Measurements from ENCODE around the gene NFIA.

NFIA gene

DNA sequence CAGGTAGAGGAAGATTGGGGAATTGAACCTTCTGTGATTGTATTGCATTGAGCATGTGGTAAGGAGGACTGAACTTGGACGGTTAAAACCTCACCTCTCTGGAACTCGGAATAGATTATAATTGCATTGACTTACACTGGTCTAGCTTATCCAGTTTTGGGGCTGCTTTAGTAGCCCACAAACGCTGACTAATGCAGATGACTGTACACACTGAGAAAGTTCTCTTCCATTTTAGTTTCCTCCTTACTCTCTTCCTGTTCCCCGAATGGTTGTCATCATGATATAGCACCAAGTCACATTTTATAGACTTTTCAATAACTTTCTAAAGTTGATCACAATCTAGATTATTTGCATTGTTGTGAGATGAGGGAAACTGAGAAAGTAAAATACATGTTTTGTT, 78.2 kb downstream of the NFIA start:
- no peak for DNase-seq

DNA sequence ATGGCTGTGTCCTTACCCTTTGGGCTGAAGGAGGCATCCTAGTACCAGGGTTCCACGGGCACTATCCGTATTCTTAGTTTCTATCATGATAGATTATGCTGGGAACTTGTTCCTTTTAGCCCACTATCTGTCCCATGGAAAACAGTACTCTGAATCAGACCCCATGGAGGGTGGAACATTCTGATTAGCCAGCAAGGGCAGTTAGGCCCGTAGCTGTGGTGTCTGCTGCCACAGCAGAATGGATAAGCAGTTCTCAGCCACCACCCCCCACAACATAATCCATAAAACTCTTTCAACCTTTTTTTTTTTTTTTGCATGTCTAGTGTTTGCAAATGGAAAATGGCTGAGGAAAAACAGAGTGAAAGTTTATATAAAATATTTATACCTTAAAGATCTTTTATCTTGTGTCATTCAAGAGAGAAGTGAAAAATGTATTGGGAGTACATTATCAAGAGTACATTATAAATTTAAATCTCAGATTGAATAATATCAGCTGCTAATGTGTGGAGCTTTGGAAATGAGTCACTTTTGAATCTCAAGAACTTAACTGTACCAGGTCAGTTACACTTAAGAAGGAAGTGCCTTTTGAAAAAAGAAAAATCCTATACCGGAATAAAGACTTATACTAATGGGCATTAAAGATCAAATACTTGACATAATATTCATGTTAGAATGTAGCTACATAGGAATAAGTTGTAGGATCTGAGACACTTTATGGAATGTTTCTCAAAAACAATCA, 80.3 kb downstream of the NFIA start:
- DNase-seq: no peak

DNA sequence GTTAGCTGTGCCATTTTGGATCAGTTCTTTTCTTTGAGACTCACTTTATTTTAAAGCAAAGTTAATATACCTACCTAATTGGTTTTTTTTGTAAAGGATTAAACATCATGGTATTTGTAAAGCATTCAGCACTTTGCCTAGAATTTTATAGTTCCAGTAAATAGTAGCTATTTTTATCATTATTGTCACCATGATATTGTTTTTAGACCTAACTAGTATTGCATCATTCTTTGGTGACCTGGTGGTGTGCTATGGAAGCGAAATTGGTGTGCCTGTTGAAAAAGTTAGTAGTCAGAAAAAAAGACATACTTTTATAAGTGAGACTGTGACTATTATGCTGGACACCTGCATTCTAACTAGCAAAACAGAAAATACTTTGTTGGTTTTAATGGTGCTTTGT, 81.0 kb downstream of the NFIA start:
- no peak for DNase-seq

DNA sequence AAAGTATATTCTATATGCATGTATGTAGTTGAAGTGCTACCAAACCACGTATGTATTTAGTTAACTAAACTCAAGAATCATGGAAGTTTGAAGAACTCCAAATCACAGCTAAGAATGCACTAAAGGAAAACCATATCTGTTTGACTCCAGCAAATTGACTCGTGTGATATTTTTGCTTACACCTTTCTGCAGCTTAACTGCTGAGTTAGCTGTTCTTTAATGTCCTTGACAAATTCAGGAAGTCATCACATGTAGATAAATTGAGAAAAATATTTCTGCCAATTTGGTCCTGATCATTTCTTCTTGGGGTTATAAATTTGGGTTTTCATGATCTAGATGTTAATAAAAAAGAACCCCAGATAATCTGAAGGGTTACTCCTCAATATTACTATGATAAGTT, 83.0 kb downstream of the NFIA start:
- no peak for DNase-seq

DNA sequence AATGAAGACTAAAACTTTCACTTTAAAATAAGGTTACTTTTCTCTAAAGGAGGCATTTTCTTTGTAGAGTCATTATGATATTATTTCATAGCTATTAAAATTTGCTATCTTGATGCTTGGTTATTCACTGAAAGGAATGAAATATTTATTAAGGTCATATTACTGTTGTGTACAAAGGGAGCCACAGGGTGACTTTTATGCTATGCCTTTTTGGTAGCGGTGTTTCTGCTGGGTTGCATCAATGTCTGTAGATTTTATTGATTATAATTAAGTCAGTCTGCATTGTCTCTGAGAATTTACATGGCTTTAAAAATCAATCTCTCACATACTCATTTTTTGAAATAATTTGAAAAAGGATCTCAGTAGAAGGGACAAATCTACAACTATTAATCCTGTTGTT, 84.9 kb downstream of the NFIA start:
- DNase-seq: no peak

DNA sequence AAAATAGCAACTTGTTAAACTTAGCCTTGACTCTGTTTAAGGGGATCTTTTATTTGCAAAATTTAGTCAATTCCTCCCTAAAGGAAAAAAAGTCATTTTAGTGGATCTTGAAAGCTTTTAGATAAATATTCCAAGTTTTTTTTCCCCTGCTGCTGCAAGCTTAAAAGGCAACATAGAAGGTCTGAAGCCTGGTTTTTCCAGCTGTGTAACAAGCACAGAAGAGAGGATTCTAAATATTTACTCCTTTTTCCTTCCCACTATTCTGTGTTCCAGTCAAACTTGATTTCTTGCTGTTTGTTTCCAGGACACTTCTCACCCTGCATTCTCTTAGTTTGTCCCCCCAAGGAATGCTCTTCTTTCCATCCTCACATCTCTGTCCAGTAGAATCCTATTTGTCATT, 86.7 kb downstream of the NFIA start:
- no peak for DNase-seq

DNA sequence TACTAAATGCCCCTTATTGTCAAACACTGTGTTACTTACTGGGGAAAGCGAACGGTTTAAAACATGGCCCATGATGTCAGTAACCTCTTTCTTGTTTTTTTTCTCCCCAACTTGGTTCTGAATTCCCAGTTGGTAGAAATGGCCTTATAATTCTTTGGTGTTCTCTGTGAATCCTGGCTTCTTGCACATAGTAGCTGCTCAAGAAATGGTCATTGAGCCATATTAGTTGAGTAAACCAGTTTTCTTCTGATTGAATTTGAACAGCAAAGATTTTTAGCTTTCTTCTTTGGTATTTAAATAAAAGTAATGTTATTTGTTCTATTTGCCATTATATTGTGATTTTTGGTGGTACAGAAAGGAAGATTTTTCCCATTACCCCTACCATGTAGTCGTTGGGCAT, 87.3 kb downstream of the NFIA start:
- DNase-seq: no peak

DNA sequence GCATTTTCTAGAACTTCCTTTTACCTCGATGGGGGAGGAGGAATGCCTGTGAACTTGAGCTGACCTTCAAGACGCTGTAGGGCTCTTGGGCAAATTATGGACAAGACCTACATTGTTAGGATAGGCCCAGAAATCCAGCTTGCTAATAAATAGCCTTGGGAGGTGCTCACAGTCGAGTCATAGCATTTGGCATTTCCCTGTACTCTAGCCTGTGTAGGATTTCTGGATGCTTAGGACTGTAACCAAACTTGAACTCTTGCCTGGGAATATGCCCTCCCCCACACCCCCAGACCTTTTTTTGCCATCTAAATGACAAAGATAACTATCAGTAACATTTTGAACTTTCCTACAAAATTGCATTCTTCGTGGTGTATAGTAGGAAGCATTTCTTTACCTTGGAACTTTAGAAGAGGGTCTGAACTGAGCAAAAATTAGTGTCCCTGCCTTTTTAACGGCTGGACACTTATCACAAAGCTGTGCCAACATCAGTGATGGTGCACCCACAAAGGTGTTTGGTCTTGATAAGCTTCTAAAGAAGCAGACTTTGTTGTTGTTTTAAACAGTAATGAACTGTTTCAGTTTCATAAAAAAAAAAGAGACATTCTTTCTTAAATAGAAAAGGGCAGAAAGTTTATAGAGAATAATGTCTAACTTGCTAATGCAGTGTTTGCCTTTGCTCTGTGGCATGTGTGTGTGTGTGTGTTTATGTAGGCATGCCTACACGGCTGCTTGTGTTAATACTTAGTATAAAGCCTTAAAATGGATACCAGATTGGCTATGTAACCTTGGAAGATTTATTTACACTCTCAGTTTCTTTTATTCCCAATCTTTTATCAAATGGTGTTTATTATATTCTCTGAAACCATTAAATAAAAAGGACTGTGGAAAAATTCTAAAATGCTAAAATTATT, 88.2 kb downstream of the NFIA start:
- no peak for DNase-seq

DNA sequence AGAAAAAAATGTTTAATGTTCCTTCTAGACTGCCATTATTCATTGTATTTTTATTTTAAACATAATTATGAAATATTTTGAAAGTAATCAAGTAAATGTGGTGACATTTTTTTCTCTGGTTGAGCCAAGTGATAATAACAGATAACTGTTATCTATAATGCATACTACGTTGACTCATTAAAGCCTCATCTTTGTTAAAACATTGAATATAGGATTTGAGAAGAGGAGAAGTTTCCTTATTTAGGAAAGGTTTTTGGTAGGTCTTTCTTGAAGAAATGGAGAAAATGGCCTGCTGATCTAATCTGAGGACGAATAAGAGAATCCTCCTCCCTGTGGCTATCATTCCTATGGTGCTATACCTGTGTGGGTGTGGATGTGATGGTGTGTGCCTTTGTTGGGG, 89.0 kb downstream of the NFIA start:
- no peak for DNase-seq

DNA sequence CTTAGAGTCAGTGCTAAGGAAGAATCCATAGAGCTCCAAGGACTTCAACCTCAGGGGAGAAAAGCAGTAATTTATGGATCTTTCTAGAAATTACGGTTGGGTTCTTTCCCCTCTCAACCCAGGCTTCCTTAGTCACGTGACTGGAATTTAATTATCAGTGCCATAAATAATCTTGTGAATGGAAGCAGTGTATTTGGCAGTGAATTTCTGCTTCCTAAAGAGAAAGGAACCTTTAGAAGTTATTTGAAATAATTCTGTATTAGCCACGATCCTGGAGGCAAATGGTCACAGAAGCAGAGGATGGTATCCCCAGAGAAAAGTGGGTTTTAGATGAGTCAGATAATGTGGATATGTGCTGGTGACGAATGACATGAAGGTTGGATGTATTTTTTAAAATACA, 89.6 kb downstream of the NFIA start:
- DNase-seq: no peak

DNA sequence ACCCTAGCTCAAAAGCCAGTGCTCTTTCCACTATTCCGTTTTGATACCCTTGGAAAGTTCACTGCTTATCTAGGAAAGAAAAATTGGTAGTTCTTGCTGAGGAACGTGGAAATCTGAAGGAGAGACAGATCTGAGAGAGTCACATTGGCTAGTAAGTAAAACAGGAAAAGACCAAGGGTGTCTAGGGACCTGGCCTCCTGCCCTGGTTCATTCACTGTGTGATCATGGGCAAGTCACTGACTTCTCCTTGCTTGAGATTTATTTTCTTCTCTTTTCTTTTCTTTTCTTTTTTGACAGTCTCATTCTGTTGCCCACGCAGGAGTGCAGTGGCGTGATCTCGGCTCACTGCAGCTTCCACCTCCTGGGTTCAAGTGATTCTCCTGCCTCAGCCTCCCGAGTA, 90.8 kb downstream of the NFIA start:
- no peak for DNase-seq

DNA sequence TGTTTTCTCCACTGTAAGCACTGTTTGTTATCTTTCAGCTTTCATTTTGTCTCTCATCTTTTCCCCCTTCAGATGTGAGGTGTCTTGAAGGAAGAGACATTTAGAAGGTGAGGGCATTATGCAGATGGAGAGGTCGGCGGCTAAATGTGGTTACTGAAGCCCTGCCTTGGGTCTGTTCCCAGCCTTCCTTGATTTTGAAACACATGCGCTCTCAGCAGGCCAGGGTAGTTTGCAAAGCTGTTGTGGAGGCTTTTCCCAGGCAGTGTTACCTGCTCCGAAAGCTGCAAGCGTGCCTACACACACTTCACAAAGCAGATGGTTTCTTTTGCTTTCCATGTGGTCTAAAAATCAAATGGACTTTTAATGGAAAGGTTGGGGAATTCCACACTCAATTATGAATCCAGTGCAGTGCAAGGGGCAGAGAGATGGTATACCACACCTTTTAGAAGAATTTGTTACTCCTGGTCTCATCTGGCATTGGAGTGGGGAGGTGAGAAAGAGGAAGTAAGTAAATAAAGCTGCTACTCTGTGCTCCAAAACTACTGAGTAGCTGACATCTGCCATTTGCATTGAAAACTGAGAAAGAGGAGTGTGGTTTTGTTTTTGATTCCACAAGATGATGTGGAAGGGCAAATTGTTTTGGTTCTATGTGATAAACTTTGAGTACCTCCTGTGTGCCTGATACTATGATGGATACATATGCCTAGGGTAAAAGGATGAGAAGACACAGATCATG, 91.9 kb downstream of the NFIA start:
- no peak for DNase-seq

DNA sequence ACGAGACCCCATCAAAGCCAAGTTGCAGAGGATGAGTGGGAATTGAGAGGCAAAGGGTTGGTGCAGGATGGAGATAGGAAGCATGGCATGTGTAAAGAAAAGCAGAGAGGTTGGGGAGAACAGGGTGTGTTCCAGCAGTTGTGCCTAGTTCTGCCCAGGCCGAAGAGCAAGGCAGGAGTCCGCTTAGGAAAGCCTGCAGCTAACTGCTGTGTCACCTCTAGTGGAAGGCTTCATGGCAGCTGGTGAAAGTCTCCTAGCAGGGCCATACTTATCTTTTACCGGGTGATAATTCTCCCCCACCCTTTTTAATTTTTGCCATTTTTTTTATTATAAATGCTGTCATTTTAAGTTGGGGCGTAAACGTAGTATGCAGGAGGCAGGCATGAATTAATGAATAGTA, 93.6 kb downstream of the NFIA start:
- no peak for DNase-seq

DNA sequence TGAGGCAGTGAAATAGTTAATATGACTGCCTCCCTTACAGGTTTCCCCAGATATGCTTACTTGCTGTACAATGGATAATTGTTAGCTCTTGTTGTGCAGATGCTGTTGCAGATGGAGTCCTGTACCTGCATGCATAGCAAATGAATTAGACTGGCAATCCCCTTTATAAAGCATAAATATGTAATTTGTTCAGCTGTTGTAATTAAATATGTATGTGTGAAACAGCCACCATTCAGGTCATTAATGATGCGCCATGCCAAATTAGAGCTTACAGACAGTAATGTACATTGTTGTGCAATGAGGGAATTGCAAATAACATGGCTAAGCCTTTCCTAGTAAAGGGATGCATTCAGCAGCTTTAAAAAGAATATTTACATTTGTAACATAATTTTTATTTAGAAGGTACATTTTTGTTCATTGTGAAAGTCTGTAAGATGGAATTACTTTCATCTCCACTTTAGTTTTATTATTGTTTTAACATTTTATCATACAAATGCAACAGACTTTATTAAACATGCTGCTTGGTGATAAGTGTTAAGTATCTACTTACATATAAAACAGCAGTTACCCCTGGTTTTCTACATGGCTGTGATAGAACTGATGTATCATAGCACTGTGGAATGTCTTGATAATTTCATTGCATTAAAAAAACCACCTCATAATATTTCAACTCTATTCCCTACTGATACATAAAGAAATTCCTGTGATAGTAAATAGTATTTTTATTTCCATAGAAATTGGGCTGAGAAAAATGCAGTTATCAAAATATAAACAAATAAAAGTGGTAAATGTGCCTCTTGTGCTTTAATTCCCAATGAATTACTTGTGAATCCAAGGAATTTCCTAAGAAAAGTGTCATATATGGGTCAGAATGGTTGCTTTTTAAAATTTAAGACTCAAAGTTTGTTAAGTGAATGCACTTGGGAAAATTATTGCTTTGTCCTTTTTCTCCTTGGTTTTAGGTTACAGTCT, 99.0 kb downstream of the NFIA start:
- DNase-seq: no peak

DNA sequence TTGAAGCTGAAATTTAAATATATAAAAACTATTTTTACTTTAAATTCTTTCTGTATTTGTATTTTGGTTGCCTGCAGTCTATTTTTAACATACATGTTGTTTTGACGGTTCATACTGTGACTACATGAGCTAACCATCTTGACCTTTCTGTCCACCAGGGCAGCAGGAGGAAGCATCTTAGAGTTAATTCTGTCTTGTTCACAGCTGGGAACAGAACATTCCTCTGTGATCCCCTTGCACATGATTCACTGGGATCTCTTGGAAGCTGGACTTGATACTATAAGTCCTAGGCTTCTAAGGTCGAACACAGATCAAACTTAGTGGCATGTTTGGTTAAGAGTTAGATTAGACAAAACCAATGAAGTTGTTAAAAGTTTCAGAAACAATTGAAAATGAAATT, 99.7 kb downstream of the NFIA start:
- DNase-seq: no peak

DNA sequence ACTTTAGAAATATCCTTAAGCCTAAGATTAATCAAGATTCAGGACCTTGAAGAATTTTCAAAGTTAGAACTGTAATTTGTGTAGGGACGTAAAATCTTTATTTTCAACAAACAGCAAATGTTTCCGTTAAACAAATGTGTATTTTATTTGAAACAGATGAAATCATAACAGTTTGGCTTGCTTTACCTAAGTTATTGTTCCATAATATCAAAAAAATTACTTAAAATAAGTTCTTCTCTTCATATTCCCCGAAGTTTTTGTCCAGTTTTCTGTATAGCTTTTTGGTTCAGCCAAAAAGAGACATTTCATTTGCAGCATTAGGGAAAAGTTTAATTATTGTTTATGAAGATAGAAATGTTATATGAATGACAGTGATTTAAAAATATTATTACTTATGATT, 100.1 kb downstream of the NFIA start:
- DNase-seq: no peak

DNA sequence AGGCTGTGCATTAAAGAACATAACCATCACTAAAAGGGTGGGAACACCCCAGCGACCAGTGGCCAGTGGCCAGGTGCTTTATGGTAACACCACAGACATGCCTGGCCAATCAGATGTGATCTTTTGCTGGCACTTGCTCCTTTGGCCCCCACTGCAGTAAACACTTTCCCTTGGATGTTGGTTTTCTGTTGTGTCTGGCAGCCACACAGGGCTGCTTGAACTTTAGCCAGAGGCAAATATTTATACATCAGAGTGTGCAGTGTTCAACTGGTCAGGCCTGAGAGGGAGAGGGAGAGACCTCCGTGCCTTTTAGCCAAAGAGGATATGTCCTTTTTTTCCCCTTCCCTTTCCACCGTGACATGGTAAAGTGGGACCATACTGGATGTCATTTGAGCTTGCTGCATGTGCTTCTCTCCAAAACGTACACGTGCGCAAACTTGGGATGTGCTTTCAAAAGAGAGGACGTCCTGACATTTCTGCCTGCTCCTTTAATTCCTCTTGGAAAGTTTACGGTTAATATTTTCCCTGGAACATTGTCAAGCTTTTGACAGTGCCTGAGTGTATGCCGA, 101.2 kb downstream of the NFIA start:
- no peak for DNase-seq

DNA sequence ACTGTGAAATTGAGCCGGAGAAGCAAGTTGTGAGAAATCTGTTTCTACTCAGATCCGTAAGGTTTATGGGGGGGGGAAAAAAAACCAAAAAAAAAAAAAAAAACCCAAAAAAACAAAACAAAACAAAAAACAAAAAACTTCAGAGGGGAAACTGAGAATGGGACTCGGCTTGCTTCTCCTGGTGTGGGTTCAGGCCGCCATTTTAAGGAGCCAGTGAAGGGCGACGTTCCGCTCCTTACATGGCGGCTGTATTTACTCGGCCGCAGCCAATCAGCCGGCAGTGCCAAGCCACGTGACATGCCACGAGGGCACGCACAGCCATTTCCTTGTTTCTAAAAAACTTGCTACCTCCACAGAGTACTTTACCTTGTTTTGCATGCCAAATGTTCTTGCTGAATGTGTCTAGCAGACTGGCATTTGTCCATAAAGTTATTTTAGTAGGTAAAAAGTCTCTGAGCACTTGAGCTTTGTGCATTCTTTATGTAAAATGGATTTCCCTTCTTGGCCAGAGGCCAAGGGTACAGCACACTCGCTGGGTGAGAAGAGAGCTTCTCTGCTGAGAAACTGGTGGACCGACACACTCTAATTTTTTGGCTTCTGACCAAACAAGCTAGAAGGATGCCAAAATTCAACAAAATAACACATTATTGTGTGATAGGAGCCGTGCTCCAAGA, 101.8 kb downstream of the NFIA start:
- DNase-seq: no peak

DNA sequence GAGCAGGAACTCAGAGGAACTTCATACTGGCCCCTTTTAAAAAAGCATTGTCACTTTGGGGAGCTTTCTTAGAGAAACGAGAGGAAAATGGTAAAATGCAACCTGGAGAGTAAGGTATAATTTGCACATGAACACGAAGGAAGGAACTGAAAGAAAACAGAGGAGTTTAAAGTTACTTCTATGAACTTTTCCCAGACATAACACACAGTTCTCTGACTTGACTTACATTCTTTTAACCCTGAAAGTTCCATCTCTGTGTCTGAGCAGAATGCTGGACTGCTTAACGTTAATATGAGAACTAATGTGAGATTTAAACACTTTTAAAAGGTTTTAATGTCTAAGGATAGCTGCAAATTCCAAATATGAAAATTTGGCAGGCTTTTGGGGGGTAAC, 102.3 kb downstream of the NFIA start:
- no peak for DNase-seq

DNA sequence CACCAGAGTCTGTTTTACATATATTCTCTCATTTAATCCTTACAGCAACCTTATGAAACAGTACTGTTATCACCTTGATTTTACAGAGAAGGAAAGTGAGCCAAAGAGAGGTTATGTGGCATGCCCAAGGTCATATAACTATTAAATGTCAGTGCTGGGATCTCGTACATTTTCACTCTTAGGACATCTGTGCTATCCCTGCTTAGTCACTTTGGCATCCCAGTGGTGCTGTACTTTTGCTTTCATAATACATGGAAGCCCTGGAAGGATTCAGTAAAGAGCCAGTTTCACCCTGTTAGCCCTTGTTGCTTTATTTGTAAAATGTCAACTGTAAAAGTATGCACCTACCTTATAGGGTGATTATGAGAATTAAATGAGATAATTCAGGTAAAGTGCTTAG, 104.4 kb downstream of the NFIA start:
- DNase-seq: no peak

DNA sequence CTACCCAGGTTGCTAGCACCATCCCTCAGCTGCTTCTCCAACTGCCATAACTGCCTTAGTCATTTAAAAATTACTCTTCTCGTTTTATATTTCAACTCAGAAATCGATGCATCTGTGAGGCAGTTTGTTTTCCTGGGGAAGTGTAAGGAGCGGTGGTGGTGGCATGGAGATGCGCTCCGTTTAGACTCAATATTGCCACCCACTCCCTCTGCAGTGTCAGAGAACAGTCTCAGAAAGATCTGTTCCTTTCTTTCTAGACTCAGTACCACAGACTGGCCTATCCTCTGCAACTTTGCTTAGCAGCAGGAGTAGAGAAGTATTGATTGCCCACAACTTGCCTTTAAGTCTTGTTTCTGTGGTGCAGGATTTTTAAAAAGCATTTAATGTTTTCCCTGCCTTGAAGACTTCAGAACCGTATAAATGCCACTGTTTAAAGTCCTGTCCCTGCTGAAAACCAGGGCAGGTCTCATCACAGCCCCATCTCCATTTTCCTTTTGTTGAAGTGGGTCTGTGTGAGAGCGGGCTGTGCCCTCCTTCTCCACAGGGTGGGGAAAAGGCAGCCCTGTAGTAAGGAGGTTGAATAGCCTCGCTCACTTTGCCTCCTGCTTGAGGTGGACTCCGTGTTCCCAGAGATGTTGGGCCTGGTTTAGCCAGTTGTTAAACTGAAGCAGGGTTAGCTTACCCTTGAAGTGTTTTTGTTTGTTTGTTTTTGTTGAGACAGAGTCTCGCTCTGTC, 105.2 kb downstream of the NFIA start:
- no peak for DNase-seq

Measured in activated CD4-positive, alpha-beta T cell treated with anti-CD3 and anti-CD28 coated beads, Interleukin-2, amount 50 U/mL, for 1 hour (primary cell).